ENCODE data around the gene PARVA.

DNA sequence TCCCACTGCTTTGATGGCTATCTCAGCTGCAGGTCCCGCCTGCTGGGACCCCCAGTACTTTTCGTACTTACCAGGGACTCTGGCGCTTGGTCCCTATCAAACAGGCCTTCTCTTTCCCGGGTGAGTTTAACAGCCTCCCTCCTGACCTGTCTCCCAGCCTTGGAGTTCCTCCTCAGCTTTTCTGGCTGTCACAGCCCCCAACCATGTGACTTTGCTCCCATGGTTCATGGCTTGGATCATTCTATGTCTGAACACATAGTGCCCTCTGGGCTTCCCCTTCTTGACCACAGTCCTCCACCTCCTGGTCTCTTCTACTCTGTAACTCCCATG lies 56.9 kb downstream of the PARVA start:
- no peak for TF ChIP-seq POLR2A (IDR thresholded peaks at IDR 0.05; ENCODE audit: low read depth, low read length)
- no peak for TF ChIP-seq POLR2AphosphoS5 (IDR thresholded peaks at IDR 0.05; ENCODE audit: low read depth, low read length)

All from GM12891 (cell line).